GM23248 (cell line): ENCODE data around the gene UBTD2. TPM values are rescaled to one million over a fixed set of nuclear protein-coding genes. Genes with fewer than 3 reads are reported as not detected.

Experiments
- DNase-seq: peaks from one replicate; pipeline ENCODE4 v3.0.0-alpha.2; 2015
- H2AFZ ChIP-seq: fragments of 200-600 bp; sonication (generic); 2 replicates; pipeline ENCODE4 v1.6.1; 2016; ENCODE audit warnings: antibody characterized with exemption
- H3F3A ChIP-seq: fragments of 200-600 bp; sonication (generic); 2 replicates; pipeline ENCODE4 v1.6.1; 2016; ENCODE audit warnings: mild to moderate bottlenecking, antibody characterized with exemption, mixed run types; ENCODE audit not compliant: insufficient read depth
- H3K27ac ChIP-seq: fragments of 200-600 bp; sonication (generic); 2 replicates; pipeline ENCODE4 v1.5.1; 2016; ENCODE audit warnings: mild to moderate bottlenecking
- H3K27me3 ChIP-seq: fragments of 200-600 bp; sonication (generic); replicated peaks from 2 replicates; pipeline ENCODE4 v1.6.1; 2016; ENCODE audit warnings: mild to moderate bottlenecking; ENCODE audit not compliant: insufficient read depth
- H3K36me3 ChIP-seq: fragments of 200-600 bp; sonication (generic); 2 replicates; pipeline ENCODE4 v1.6.1; 2016; ENCODE audit warnings: low read depth, mild to moderate bottlenecking
- H3K4me1 ChIP-seq: fragments of 200-600 bp; sonication (generic); 2 replicates; pipeline ENCODE4 v1.6.1; 2016; ENCODE audit warnings: mild to moderate bottlenecking; ENCODE audit not compliant: insufficient read depth
- H3K4me2 ChIP-seq: fragments of 200-600 bp; sonication (generic); one replicate; pipeline ENCODE4 v1.6.1; 2016; ENCODE audit warnings: mild to moderate bottlenecking; ENCODE audit not compliant: unreplicated experiment
- H3K4me3 ChIP-seq: fragments of 200-600 bp; sonication (generic); 2 replicates; pipeline ENCODE4 v1.5.1; 2016; ENCODE audit warnings: mild to moderate bottlenecking
- H3K79me2 ChIP-seq: fragments of 200-600 bp; sonication (generic); 2 replicates; pipeline ENCODE4 v1.6.1; 2016; ENCODE audit warnings: mild to moderate bottlenecking; ENCODE audit not compliant: insufficient read depth
- H3K9ac ChIP-seq: fragments of 200-600 bp; sonication (generic); 2 replicates; pipeline ENCODE4 v1.6.1; 2016; ENCODE audit warnings: mild to moderate bottlenecking
- H3K9me2 ChIP-seq: fragments of 200-600 bp; sonication (generic); 2 replicates; pipeline ENCODE4 v1.6.1; 2016; ENCODE audit warnings: mixed run types, mild to moderate bottlenecking, moderate library complexity; ENCODE audit not compliant: insufficient read depth
- H3K9me3 ChIP-seq: fragments of 200-600 bp; sonication (generic); one replicate; pipeline ENCODE4 v1.6.1; 2017; ENCODE audit warnings: low read depth
- H4K20me1 ChIP-seq: fragments of 200-600 bp; sonication (generic); 2 replicates; pipeline ENCODE4 v1.6.0; 2016; ENCODE audit not compliant: insufficient read depth
- EZH2 ChIP-seq: fragments of 200-600 bp; sonication (generic); IDR thresholded peaks from 2 replicates; pipeline ENCODE4 v1.6.1; 2018; ENCODE audit warnings: antibody characterized with exemption, mild to moderate bottlenecking; ENCODE audit not compliant: insufficient read depth, poor library complexity, severe bottlenecking
- EZH2phosphoT487 ChIP-seq: fragments of 200-600 bp; sonication (generic); IDR thresholded peaks from 2 replicates; pipeline ENCODE4 v1.6.1; 2018; ENCODE audit warnings: antibody characterized with exemption, moderate library complexity, mild to moderate bottlenecking, low read depth; ENCODE audit not compliant: insufficient read depth
- WGBS, 2 experiments: methylation state at CpG; one replicate each; pipeline ENCODE4 v1.1.6; 2015 to 2017; ENCODE audit warnings: low lambda C conversion rate in 2 of 2, low coverage in 1 of 2; ENCODE audit errors: missing lambda C conversion rate in 2 of 2; 5-methylcytosine and 5-hydroxymethylcytosine counted together
- in situ Hi-C: fragments of 300-500 bp; cut with MboI; formaldehyde crosslinking; loops from 2 replicates; pipeline ENCODE4 v1.15.0; 2020
- polyA plus RNA-seq: library from polyadenylated mRNA; unstranded; fragments of >200 nt; fragmentation: Nextera tagmentation; extraction: Ambion mirVana; gene quantifications from 2 replicates; pipeline ENCODE4 v1.2.1, GENCODE V29; 2016
- total RNA-seq: library from RNA; depleted of rRNA; stranded (reverse); fragments of >200 nt; shearing (Covaris generic); gene quantifications from 2 replicates; pipeline ENCODE4 v1.2.3, GENCODE V29; 2014

The UBTD2 gene
- total and polyA plus RNA-seq, 2 experiments from 2014 or later: 17.3 to 41.4 TPM

DNA sequence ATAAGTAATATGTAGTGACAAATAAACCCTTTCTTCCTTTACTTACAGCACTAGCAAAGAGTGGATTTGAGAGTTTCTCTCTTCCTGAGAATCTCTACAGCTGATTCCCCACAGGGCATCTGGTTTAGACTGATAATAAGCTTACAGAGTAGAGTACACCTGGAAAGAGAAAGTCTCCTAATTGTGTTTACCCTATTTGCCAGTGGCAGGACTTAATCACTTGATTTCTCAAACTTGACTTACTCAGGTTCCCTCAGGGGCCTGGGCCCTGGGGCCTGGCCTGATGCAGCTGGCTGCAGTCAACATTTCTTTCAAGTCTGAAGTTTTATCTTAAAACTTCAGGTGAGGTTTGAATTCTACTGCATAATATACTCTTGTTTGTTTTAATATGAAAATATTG, 38.0 kb upstream of the UBTD2 start:
- Histone ChIP-seq H3K4me2 (no peak overlapping the region), H3K79me2 (no peaks in the 10 kb centered on the region), H3K9me3 (no peaks in the 10 kb centered on the region), H3K27me3 (no peaks in the 10 kb centered on the region), H3K27ac (no peak overlapping the region), H3K4me1 (no peaks in the 10 kb centered on the region), H4K20me1 (no peaks in the 10 kb centered on the region), H3K9me2 (no peaks in the 10 kb centered on the region), H3K9ac (no peak overlapping the region), H3F3A (no peaks in the 10 kb centered on the region), H2AFZ (no peak overlapping the region), H3K36me3 (no peaks in the 10 kb centered on the region), H3K4me3 (no peak overlapping the region)
- no peak for DNase-seq
- TF ChIP-seq EZH2 (no peak), EZH2phosphoT487 (no peak)
- in situ Hi-C loops: no loop called here

DNA sequence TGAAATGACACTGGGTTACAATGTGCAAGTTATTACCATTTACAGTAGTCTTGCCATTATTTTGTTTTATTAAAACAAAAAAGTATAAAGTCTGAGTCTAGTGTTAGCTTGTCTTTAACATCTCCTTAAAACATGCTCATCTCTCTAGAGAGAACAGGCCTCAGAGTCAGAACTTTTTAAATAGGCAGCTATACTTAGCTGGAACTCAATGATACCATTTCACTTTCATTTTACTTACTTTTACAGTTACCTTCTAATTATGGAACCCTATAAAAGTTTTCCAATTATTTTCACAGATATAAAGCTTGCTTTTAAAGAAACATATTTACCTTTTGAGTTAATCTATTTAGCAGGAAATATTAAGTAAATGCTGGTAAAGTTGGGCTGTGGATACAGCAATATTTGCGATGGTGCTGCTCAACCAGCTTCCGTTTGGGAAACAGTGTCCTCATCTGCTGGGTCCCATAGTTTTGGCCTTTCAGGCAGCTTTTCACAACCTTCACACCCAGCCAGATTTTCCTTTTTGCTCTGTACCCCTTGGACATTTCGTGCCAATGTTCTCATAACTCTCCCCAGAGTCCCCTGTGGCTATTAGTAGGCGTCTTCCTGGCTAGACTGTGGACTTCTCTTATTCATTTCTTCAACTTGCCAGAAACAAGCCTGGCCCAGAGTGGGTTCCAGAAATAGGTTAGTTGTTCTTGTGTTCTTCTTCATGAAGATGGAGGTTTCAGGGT, 36.3 kb upstream of the UBTD2 start:
- H4K20me1 ChIP-seq: no peaks in the 10 kb centered on the region
- no peak overlapping the region for H3K4me3 ChIP-seq
- DNase-seq: peak; percentile 62
- no peaks in the 10 kb centered on the region for H3K36me3 ChIP-seq
- H3K79me2 ChIP-seq: no peaks in the 10 kb centered on the region
- H3K27me3 ChIP-seq: no peaks in the 10 kb centered on the region
- no peaks in the 10 kb centered on the region for H3K9me3 ChIP-seq
- TF ChIP-seq EZH2phosphoT487 (no peak), EZH2 (no peak)
- 0 out of 2 replicates have a peak overlapping the region, but pooled peaks have one; percentile 13 for H2AFZ ChIP-seq
- H3K9ac ChIP-seq: no peak overlapping the region
- WGBS, 2 experiments: 65 to 68% methylated on average over 4 of the region's 4 CpGs
- in situ Hi-C loops: no loop called here
- H3K4me1 ChIP-seq: peaks cover 5% of the 10 kb centered on the region; the same call in 1 of the 2 replicates
- H3K9me2 ChIP-seq: no peaks in the 10 kb centered on the region
- H3K4me2 ChIP-seq: no peak overlapping the region
- H3K27ac ChIP-seq: no peak overlapping the region
- 0 out of 2 replicates have a peak, but pooled peaks cover 10% of the 10 kb centered on the region for H3F3A ChIP-seq

GRCh38 chr5:172315587-172316493, 32.3 kb upstream of the UBTD2 start:
- H3K79me2 ChIP-seq: no peaks in the 10 kb centered on the region
- in situ Hi-C loops: no loop called here
- no peak for DNase-seq

GRCh38 chr5:172313915-172314314, 30.4 kb upstream of the UBTD2 start:
- peaks cover 7% of the 10 kb centered on the region; the same call in 1 of the 2 replicates for H3K4me1 ChIP-seq
- H3K9ac ChIP-seq: no peak overlapping the region

More at GRCh38 chr5:172315587-172316493, 32.3 kb upstream of the UBTD2 start:
- Histone ChIP-seq H3K4me3 (no peak overlapping the region), H3K36me3 (no peaks in the 10 kb centered on the region), H3K9me2 (no peaks in the 10 kb centered on the region), H3K9me3 (no peaks in the 10 kb centered on the region), H3K4me2 (no peak overlapping the region), H4K20me1 (no peaks in the 10 kb centered on the region), H3K27ac (no peak overlapping the region), H3K4me1 (peaks cover 7% of the 10 kb centered on the region; the same call in 1 of the 2 replicates), H3F3A (0 out of 2 replicates have a peak, but pooled peaks cover 12% of the 10 kb centered on the region), H2AFZ (no peak overlapping the region), H3K9ac (no peak overlapping the region), H3K27me3 (no peaks in the 10 kb centered on the region)
- TF ChIP-seq EZH2phosphoT487: no peak
- TF ChIP-seq EZH2: no peak
- WGBS, 2 experiments: 89 to 95% methylated on average over 11 of the region's 11 CpGs

More at GRCh38 chr5:172313915-172314314, 30.4 kb upstream of the UBTD2 start:
- TF ChIP-seq EZH2phosphoT487 (no peak), EZH2 (no peak)
- H2AFZ ChIP-seq: no peak overlapping the region
- no peak overlapping the region for H3K4me3 ChIP-seq
- H3K4me2 ChIP-seq: no peak overlapping the region
- in situ Hi-C loops: no loop called here
- H3K9me2 ChIP-seq: no peaks in the 10 kb centered on the region
- no peak overlapping the region for H3K27ac ChIP-seq
- 97 to 98% methylated on average over 4 of the region's 4 CpGs for WGBS, 2 experiments
- no peaks in the 10 kb centered on the region for H3K79me2 ChIP-seq
- no peaks in the 10 kb centered on the region for H3K27me3 ChIP-seq
- 0 out of 2 replicates have a peak, but pooled peaks cover 12% of the 10 kb centered on the region for H3F3A ChIP-seq
- DNase-seq: no peak
- no peaks in the 10 kb centered on the region for H4K20me1 ChIP-seq
- no peaks in the 10 kb centered on the region for H3K36me3 ChIP-seq
- no peaks in the 10 kb centered on the region for H3K9me3 ChIP-seq
